NAMALWA (cell line): ENCODE data around the gene SGMS1.
"Not testable (repeated sequence)": the region's sequence is repeated elsewhere in the genome, so short reads cannot be mapped to it uniquely, and the experiment has no call there.

Experiments
- DNase-seq: peaks from one replicate; pipeline ENCODE4 v3.0.0-alpha.2; 2015; ENCODE audit warnings: low spot score

The SGMS1 gene

GRCh38 chr10:50623663-50624412 lies at the start of gene SGMS1:
TSS of gene SGMS1 (minus strand) at chr10:50623956. CDS start at chr10:50344114, 279,842 bp downstream.
- DNase-seq: peak; percentile 89

- DNase-seq: not testable (repeated sequence)
Observed at GRCh38 chr10:50672152-50672551, 48.4 kb upstream of the SGMS1 start.

GRCh38 chr10:50671645-50672044 lies 47.9 kb upstream of the SGMS1 start:
- not testable (repeated sequence) for DNase-seq

GRCh38 chr10:50669957-50670356 lies 46.2 kb upstream of the SGMS1 start:
- not testable (repeated sequence) for DNase-seq

GRCh38 chr10:50667353-50667752 lies 43.6 kb upstream of the SGMS1 start:
- DNase-seq: not testable (repeated sequence)

- not testable (repeated sequence) for DNase-seq
Observed at GRCh38 chr10:50662420-50662819, 38.7 kb upstream of the SGMS1 start.

GRCh38 chr10:50661563-50661962 lies 37.8 kb upstream of the SGMS1 start:
- not testable (repeated sequence) for DNase-seq

GRCh38 chr10:50659865-50660730 lies 36.3 kb upstream of the SGMS1 start:
- peak; percentile 84 for DNase-seq

GRCh38 chr10:50659016-50659864 lies 35.5 kb upstream of the SGMS1 start:
- DNase-seq: peak; percentile 21

GRCh38 chr10:50658165-50658564 lies 34.4 kb upstream of the SGMS1 start:
- no peak for DNase-seq

- no peak for DNase-seq
Observed at GRCh38 chr10:50653758-50654157, 30.0 kb upstream of the SGMS1 start.

- DNase-seq: peak; percentile 51
Observed at GRCh38 chr10:50653142-50653541, 29.4 kb upstream of the SGMS1 start.

GRCh38 chr10:50651808-50652207 lies 28.1 kb upstream of the SGMS1 start:
- DNase-seq: no peak

- no peak for DNase-seq
Observed at GRCh38 chr10:50650481-50650880, 26.7 kb upstream of the SGMS1 start.

GRCh38 chr10:50648935-50649227 lies 25.1 kb upstream of the SGMS1 start:
- no peak for DNase-seq

- DNase-seq: peak; percentile 27
Observed at GRCh38 chr10:50648089-50648934, 24.6 kb upstream of the SGMS1 start.

GRCh38 chr10:50647350-50647749 lies 23.6 kb upstream of the SGMS1 start:
- DNase-seq: not testable (repeated sequence)

- no peak for DNase-seq
Observed at GRCh38 chr10:50645236-50645635, 21.5 kb upstream of the SGMS1 start.

GRCh38 chr10:50641626-50642025 lies 17.9 kb upstream of the SGMS1 start:
- no peak for DNase-seq

GRCh38 chr10:50640238-50640637 lies 16.5 kb upstream of the SGMS1 start:
- no peak for DNase-seq
